GM18873 (cell line): ENCODE results near the gene LAMA4.

Source experiments
- ATAC-seq: cut with Tn5 transposase; IDR thresholded peaks from one replicate; pipeline ENCODE4 v1.9.1; 2021; ENCODE audit warnings: mild to moderate bottlenecking, moderate library complexity, moderate number of reproducible peaks; ENCODE audit not compliant: unreplicated experiment, low FRiP score

LAMA4 gene

DNA sequence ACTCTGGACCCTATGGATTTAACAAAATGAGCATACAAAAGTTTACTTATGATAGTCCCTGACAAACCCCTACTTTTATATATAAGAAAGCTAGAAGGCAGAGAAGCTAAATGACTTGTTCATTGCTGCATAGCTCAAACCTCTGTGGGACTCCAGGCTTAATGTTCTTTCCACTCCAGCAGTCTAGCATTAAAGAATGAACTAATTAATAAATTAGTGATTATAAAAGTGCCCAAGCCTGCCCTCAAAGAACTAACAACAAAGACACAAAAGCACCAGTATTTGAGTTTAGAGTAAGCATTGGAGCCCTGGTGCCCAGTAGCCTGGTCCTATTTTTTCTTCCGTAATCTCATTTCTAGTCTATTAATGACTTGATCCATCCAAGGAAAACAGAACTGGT lies 59.9 kb downstream of the LAMA4 start:
- ATAC-seq: no peak

DNA sequence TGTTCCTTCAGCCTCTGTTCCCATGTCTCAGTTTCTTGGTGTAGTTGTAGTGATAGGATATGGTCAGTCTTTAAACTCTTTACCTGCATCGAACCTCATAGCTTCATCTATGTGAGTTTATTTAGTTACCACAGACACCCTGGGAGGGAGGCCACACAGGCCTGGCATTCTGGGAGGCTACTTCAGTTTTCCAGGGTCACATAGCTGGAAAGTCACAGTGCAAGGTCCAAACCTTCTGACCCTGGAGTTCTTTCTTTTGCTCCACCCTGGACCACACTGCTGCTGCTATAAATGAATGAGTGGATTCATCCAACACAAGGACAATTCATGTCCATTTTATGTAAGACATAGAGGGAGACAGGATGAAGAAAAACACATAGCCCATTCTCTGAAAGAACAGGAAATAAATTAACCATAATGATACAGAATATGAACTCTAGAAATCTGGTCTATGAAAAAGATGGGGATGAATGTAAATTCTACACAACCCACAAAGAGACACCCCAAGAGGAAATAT lies 60.8 kb downstream of the LAMA4 start:
- no peak for ATAC-seq

DNA sequence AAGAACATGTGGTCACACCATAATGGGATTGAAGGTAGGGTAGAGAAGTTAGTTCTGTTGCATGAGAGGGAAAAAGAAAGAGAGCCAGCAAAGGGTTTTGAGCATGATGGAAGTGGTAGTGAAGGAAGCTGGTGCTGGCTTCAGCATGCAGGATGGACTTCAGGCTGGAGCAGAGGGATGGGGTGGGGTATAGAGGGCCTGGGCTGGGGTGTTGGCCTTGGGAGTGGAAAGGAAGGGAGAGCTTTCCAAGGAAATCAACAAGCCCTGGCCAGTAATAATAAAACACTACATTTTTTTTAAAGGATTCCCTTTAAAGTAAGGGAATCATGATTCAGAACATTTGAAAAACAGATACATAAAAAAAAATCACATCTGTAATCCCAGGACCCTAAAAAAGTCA lies 61.2 kb downstream of the LAMA4 start:
- ATAC-seq: no peak

DNA sequence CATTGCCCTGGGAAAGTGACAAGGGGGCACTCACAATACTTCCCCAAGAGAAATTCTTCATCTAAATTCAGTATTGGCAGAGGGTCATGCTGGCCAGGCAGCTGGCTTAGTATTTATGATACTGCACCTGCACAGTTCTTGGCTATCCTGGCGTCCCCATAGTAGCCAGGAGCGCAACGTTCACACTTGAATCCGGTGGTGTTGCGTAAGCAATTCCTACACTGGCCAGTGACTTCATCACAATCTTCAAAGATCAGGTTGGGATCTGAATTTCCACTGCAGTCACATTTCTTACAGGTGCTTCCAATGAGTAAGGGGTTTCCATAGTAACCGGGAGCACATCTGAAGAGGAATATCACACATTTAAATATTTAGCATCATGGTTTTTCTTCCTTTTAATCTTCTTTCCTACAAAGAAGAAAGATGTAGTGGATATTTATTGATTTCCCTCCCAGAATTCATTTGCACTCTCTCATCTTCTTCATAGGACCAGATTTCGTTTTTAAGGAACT lies 62.8 kb downstream of the LAMA4 start:
- ATAC-seq: no peak

DNA sequence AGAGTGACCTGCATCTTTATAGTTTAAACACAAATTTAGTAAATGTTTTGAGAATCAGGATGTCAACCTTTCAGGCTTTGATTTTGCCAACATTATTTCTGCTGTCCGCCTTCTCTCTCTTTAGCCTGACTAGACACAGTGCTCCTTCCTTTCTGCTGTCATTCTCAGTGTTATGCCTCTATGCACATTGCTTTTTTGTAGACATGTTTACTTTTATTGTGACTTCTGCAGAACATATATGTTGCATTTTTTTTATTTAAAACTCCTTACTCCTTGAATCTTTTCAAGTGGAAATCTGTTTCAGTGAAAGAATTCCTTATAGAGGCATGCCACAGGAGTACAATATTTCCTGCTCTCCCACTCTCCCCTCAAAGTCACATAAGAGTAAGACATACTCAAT lies 64.2 kb downstream of the LAMA4 start:
- ATAC-seq: no peak

DNA sequence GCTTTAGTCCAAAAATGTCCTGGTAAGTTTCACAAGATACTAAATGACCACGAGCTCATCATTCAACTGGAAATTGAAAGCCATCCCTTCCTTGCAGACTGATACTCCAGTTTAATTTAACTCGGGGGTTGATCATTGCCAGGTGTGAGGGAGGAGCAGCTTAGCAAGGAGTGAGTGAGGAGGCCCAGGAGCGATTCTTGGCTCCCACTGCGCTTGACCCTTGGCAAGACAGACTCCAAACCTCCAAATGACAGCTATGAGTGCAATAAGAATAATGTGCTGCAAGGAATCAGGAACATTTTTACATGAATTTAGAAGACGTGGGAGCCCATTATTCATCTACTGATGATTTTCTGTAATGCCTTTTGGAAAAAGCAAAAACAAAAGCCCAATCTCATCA lies 64.9 kb downstream of the LAMA4 start:
- ATAC-seq: no peak

DNA sequence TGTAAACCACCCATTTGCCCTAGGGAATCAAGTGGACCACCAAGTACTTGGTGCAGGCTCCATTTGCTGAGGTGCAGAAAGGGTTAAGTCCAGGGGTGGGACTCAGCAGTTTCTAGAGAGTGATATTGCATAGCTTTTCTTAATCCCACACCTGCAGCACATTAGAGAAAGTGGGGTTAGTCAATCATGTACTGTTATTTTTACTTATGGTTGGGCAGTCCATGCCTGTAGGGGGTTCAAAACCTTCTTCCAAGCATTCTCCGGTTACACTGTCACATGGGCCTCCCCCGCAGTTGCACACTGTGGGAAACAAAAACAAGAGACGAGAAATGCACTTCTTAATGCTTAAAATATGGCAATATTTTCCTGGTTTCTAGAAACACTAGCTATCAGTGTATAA lies 65.5 kb downstream of the LAMA4 start:
- ATAC-seq: no peak

DNA sequence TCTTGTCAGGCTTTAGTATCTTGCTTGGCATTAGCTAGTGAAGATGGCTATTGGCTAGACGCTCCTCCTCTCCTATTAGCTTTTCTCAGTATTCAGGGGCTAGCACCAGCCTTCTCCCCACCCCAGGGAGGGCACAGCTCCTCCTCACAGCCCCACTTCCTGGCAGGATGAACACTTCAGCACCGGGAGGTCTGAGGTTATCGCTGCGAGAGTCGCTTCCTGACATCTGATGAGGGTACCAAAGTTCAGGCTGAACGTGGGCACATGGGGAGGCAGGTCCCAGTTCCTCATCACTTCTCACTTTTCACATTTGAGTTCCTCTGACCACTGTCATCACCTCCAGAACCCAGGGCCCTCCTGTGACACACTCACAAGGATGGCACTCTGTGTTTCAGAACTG lies 66.6 kb downstream of the LAMA4 start:
- ATAC-seq: no peak

DNA sequence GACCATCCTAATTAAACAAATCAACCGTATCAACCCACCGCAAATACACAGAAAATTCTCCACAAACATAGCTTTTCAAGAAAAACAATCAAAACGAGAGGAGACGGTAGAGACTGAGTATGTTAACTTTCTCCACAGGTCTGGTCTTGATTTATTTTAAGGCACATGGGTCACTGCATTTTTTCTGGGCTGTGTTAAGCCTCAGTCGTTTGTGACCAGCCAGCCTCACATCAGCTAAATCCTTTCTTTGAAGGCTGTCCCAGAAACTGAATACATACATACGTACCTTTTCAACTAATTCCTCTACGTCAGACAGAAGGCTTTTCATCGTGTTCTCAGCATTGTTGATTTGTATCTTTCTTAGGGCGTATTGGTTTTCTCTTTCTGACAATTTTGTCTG lies 69.4 kb downstream of the LAMA4 start:
- no peak for ATAC-seq

DNA sequence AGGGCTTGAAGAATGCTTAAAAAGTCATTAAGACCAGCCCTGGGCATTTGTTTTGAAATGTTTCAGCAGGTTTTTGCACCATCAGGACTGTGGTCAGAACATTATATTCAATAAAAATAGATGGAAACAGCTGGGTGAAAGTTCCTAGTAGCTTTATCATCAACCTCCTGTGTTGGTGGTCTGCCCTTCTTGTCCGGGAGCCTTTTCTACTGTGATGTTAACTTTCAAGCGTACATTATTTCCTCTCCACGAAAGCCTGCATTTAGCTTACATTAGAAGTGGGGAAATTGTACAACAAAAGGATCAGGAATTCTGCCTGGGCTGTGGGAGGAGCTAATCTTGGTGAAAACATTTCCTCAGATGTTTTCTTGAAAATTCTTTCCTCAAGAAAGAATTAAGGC lies 71.1 kb downstream of the LAMA4 start:
- no peak for ATAC-seq

DNA sequence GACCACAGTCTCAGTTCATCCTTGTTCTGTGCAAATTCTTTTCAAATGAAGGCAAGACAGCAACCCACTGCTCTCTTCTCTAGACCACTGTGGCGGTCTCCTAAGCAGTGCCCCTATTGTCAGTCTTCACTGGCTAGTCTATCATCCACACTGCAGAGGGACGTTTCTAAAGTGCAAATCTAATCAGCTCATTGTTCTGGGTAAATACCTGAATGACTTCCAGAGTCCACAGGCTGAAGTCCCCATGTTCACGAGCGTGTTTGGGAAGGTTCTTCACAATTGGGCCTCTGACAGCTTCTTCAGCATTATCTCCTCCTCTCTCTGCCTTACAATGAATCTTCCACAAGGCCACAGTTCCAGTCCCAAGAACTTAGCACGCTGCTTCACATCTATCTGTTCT lies 73.2 kb downstream of the LAMA4 start:
- no peak for ATAC-seq

DNA sequence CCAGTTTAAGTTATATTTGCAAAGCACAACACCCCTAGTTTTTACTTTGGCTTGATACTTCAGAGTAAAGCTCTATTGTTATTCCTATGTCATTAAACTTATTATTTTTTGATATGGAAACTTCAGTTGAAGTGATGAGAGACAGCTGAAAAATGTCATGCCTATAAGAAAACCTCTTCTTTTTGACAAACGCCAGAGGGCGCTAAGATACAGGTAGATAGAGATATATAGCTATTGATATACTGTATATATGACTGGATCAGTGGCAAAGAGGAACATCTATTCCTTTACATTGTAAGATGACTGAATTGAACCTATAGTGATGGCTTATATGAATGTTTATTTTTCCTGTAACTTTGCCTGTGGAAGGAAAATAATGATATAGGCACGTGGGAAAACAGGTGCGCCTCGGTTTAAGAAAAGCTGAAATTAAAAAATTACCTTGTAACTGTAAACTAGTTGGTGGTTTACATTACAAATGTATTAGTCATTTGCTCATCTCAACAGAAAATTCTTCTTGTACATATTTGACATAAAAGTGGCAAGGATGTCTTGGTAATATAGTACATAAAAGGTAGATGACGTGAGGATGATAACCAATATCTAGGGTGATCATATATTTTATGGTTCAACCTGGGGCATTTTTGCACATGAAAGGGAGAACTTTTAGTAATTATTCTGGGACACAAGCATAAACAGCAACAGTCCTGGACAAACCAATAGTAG lies 74.1 kb downstream of the LAMA4 start:
- ATAC-seq: peak; percentile 60

DNA sequence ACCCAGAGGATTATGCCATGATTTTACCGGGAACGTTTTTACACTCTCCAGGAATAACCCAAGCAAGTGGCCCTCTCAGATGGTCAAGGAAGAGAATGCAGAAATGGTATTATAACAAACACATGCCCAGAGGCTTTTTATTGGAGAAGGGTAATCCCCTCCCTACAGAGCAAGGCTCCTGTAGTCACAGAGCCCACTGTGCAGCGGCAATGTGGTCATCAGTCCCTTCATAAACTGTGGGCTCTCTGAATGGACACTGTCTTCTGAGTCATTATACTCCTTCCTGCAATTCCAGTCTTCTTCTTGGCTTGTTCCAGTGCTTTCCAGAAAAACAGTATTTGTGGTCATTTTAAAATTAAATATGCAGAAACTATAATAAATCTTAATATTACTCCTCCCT lies 74.7 kb downstream of the LAMA4 start:
- no peak for ATAC-seq

DNA sequence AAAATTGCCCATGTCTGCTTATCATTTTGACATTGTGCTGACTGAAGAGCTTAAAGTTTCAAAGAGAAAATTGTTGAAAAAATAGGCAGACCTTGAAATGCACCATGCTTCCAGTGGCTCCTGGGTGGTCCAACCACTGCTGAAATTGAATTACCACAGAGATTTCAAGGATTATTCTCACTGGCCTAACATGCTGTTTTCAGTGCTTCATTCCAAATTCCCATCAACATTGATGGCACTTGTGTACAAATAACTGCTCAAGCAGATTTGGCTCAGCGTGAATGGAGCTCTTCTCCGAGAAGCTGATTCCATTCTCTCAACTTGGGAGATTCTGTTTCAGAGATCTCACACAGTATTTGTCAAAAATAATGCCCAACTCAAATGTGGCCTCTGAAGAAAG lies 75.5 kb downstream of the LAMA4 start:
- ATAC-seq: no peak

DNA sequence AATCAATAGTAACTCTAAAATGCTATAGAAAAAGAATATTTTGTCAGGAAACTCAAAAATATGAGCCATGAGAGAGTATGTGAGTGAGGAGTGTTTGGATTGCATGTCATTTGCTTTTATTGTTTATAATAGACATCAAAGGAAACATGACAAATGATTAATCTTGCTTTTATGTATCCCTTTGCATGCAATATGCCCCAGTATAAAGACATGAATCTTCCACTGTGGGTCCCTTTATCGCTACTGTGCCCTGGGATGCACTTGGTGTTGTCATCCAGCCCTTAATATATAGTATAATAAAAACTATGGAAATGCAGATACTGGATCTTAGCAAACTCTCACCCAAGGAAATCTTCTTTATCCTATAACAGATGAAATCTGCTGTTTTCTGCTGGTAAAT lies 77.3 kb downstream of the LAMA4 start:
- no peak for ATAC-seq

DNA sequence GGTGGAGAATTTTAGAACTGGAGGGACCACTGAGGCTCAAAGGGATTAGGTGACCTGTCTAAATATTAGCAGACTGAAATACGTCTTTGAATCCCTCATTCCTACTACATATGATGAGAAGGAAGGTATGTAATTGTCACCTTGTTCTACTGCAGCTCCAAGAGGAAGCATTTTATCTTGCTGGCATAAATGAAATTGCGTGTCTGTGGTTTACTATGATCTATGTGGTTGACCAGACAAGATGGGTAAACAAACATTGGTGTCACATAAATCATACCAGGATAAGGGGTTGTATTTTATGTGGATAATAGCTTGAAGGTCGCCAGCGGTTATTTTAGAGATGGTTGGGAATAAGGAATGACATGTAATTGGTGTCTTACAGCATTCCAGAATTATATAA lies 78.2 kb downstream of the LAMA4 start:
- ATAC-seq: no peak

DNA sequence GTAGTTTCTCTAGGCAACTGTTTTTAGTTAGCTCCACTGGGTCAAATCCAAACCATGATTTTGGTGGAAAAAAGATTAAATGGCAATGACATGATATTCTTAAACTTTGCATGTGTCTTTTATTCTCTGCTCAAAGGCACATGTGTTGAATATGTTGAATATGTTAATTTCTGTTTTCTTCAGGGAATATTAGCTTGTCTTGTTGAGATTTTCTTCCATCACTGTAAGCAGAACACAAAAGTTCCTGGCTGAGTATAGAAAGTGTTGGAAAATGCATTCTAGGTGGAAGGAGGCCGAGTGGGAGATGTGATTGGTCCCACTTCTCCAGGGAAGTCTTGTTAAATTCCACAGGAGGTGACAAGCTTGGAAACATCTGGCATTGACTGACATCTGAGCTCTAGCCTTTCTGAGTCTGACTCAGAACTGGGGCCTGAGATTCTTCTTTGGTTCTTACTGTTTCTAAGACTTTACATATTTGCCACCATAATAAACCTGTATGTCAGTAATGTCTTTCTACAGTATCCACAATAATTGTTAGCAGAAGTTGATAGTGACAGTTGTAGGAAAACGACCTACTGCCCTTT lies 81.1 kb downstream of the LAMA4 start:
- ATAC-seq: no peak

DNA sequence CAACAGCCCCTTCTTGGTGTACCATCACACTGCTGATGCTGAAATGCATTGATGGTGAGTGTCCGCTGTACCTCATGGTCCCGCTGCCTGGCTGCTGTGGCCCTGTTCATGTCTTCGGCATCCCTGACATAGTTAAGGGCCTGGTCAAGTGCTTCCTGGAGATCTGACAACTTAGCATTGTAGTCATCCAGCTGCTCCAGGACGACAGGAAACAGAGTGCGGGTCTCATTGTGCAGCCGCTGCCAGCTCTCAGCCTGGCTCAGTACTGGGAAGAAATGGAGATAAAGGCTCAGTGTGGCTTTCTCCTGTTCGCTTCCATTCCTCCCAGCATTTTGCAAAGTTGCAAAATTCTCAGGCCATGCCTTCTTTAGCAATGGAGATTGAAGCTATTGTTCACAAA lies 81.8 kb downstream of the LAMA4 start:
- no peak for ATAC-seq

DNA sequence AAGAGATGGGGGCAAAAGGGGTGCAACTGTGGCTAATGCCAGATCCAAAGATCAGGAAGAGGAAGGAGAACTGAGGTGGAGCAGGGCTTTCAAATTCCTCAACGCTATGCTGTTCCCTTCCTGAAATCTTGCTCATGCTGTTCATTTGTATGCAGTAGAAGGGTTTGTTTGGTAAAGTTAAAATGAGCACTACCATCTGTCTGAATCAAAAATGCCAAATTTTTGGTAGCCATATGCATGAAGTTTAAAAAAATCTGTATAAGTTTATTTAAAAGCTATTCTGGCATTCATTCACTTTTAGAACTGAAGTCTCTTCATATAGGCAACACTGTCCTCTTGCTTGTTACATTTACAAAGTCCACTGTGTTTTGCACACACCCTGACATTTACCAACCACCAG lies 84.8 kb downstream of the LAMA4 start:
- no peak for ATAC-seq

DNA sequence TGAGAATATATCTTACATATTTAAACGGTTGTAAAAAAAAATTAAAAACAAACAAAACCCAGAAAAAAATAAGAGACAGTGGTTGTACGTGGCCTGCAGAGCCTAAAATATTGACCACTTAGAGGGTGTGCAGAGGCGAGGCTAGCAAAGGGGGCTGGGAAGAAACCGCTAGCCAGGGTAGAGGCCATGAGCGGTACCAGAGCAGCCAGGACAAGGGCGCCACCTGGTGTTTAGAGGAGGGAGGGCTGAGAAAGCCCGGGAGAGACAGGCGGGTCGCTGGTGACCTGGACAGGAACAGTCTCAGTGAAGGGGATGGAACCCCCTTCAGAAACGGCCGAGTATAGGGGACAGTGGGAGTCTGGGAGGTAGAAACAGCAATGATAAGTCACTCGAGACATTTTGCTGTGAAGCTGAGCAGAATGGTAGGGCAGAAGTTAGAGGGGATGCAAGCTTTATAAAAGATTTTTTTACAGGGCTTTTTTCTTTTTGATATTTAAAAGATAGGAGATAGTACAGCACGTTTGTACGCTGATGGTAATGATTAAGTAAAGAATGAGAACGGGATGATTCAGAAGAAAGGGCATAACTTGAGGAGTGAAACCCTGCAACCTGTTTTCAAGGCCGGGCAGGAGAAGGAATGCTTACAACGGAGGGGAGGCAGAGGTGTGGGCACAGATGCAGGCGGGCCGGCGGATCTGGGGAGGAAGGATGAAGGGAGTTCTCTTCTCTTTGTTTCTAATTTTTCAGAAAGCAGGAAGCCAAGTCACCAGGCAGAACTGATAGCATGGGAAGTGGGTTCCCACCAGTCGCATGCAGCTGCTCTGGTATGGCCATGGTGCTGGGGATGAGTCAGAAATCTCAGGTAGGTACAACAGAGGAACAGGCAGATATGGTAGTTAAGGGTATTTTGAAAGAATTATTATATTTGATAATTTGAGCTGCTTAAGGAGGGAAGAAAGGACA lies 90.8 kb downstream of the LAMA4 start:
- peak; percentile 96 for ATAC-seq

DNA sequence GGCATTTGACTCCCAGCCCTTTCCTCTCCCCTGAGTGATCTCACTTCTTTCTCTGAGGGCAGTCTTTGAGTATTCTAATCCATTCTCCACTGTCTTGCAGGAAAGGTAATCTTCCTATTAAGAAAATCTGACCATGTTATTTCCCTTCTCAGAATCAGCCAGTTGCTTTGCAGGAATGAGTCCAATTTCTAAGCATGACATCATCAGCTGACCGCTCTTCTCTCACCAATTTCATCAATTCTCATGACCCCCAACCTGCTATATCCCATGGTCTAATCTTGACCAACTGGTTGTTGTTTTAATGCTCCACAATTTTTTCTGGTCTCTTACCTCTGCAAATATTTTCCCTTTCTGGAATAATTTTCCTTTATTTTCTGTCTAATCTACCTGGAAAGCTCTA lies 93.6 kb downstream of the LAMA4 start:
- no peak for ATAC-seq
